Liver (tissue), 9 donors: Measurements from ENCODE around the gene CLTC. TPM values are rescaled to one million over a fixed set of nuclear protein-coding genes. Genes with fewer than 3 reads are reported as not detected.

Experiments used
- DNase-seq: peaks from one replicate; pipeline ENCODE4 v3.0.0-alpha.2; 2017; ENCODE audit warnings: low spot score
- H3K27ac ChIP-seq, 2 donors: one replicate each; pipeline ENCODE4 v1.7.0; 2013; ENCODE audit warnings: inconsistent platforms in 2 of 2, low read length in 2 of 2, control low read depth in 1 of 2, low read depth in 1 of 2, mild to moderate bottlenecking in 1 of 2
- H3K27me3 ChIP-seq, 4 donors: one replicate each; pipeline versions ENCODE4 v1.6.1 to v1.7.0; 2013; ENCODE audit warnings: low read length in 3 of 4, inconsistent platforms in 1 of 4, mild to moderate bottlenecking in 1 of 4, moderate library complexity in 1 of 4; ENCODE audit not compliant: control insufficient read depth in 4 of 4, insufficient read depth in 4 of 4
- H3K36me3 ChIP-seq, 4 donors: one replicate each; pipeline versions ENCODE4 v1.6.1 to v1.7.0; 2013; ENCODE audit warnings: low read length in 3 of 4, mild to moderate bottlenecking in 3 of 4, low read depth in 1 of 4, moderate library complexity in 1 of 4; ENCODE audit not compliant: control insufficient read depth in 4 of 4, insufficient read depth in 3 of 4
- H3K4me1 ChIP-seq, 4 donors: one replicate each; pipeline versions ENCODE4 v1.6.1 to v1.7.0; 2013; ENCODE audit warnings: low read length in 3 of 4, mild to moderate bottlenecking in 3 of 4, moderate library complexity in 1 of 4; ENCODE audit not compliant: control insufficient read depth in 4 of 4, insufficient read depth in 4 of 4
- H3K4me3 ChIP-seq, 3 donors: one replicate each; pipeline versions ENCODE4 v1.6.1 to v1.7.0; 2013; ENCODE audit warnings: low read length in 3 of 3, control low read depth in 1 of 3, low read depth in 1 of 3, mild to moderate bottlenecking in 1 of 3
- H3K9ac ChIP-seq, 2 donors: one replicate each; pipeline ENCODE4 v1.7.0; 2013; ENCODE audit warnings: low read length in 2 of 2, mild to moderate bottlenecking in 2 of 2, moderate library complexity in 2 of 2, control low read depth in 1 of 2, low read depth in 1 of 2
- H3K9me3 ChIP-seq, 4 donors: one replicate each; pipeline versions ENCODE4 v1.6.1 to v1.7.0; 2013; ENCODE audit warnings: low read length in 3 of 4; ENCODE audit not compliant: control insufficient read depth in 4 of 4
- EGR1 ChIP-seq, 2 donors: IDR thresholded peaks; 2 replicates each; pipeline ENCODE4 v1.6.1; 2016 to 2018; ENCODE audit warnings: antibody characterized with exemption in 2 of 2, low read depth in 2 of 2
- FOXA1 ChIP-seq: IDR thresholded peaks from 2 replicates; pipeline ENCODE4 v1.6.1; 2016; ENCODE audit warnings: antibody characterized with exemption
- GABPA ChIP-seq, 2 donors: IDR thresholded peaks in 1 of 2; conservative IDR thresholded peaks in 1 of 2; 2 replicates each; pipeline ENCODE4 v1.6.1; 2016; ENCODE audit warnings: antibody characterized with exemption in 2 of 2, mild to moderate bottlenecking in 1 of 2, moderate library complexity in 1 of 2
- HNF4A ChIP-seq, 2 donors: conservative IDR thresholded peaks; 2 replicates each; pipeline ENCODE4 v1.6.1; 2016; ENCODE audit warnings: antibody characterized with exemption in 2 of 2, mild to moderate bottlenecking in 2 of 2
- HNF4G ChIP-seq: IDR thresholded peaks from 2 replicates; pipeline ENCODE4 v1.6.1; 2016; ENCODE audit warnings: antibody characterized with exemption
- JUND ChIP-seq, 2 donors: IDR thresholded peaks; 2 replicates each; pipeline ENCODE4 v1.6.1; 2016; ENCODE audit warnings: antibody characterized with exemption in 2 of 2
- NR2F2 ChIP-seq: IDR thresholded peaks from 2 replicates; pipeline ENCODE4 v1.6.1; 2016; ENCODE audit warnings: antibody characterized with exemption
- RAD21 ChIP-seq, 2 donors: IDR thresholded peaks; 2 replicates each; pipeline ENCODE4 v1.6.1; 2016; ENCODE audit warnings: antibody characterized with exemption in 2 of 2, mild to moderate bottlenecking in 2 of 2
- REST ChIP-seq: IDR thresholded peaks from 2 replicates; pipeline ENCODE4 v1.6.1; 2016; ENCODE audit warnings: antibody characterized with exemption, mild to moderate bottlenecking
- RXRA ChIP-seq, 2 donors: IDR thresholded peaks; 2 replicates each; pipeline ENCODE4 v1.6.1; 2017 to 2018; ENCODE audit warnings: antibody characterized with exemption in 2 of 2, mild to moderate bottlenecking in 1 of 2
- SP1 ChIP-seq: IDR thresholded peaks from 2 replicates; pipeline ENCODE4 v1.6.1; 2018; ENCODE audit warnings: antibody characterized with exemption, mild to moderate bottlenecking
- TAF1 ChIP-seq: conservative IDR thresholded peaks from 2 replicates; pipeline ENCODE4 v1.6.1; 2016; ENCODE audit warnings: antibody characterized with exemption, mild to moderate bottlenecking
- YY1 ChIP-seq: IDR thresholded peaks from 2 replicates; pipeline ENCODE4 v1.6.1; 2016; ENCODE audit warnings: antibody characterized with exemption, mild to moderate bottlenecking
- WGBS: extraction: QIAGEN DNeasy Blood & Tissue Kit; methylation state at CpG from one replicate; pipeline ENCODE4 v1.1.7; 2013; 5-methylcytosine and 5-hydroxymethylcytosine counted together
- polyA plus RNA-seq, 2 donors: library from polyadenylated mRNA; stranded (reverse) in 1 of 2; unstranded in 1 of 2; fragments of 200-250 nt in 1 of 2; fragments of >200 nt in 1 of 2; fragmentation: Nextera tagmentation in 1 of 2; extraction: Ambion mirVana in 1 of 2; gene quantifications; one replicate each; pipeline versions ENCODE4 v1.2.1 to v1.2.3, GENCODE V29; 2013 to 2015
- total RNA-seq, 2 donors: library from RNA; depleted of rRNA; stranded (reverse); fragments of >200 nt; gene quantifications; one replicate each; pipeline ENCODE4 v1.2.3, GENCODE V29; 2014
- TF ChIP-seq, protein P1 (sequence below): fragments of 150-350 bp; IDR thresholded peaks from 2 replicates; pipeline ENCODE4 v1.5.1; 2017; ENCODE audit warnings: improper control_type of control experiment, low read depth, low read length; ENCODE audit not compliant: missing input control
- donor health status: healthy.
- donor health status: healthy.
- donor health status: healthy.
- donor health status: healthy.
- donor health status: healthy.

CLTC gene
- total and polyA plus RNA-seq, 4 donors = 59.9 to 282 (median 172) TPM

- Histone ChIP-seq H3K4me3 (no peak overlapping the region), H3K36me3 (peaks cover 5 to 28% (median 14%) of the 10 kb centered on the region in 4 donors), H3K4me1 (no peaks in the 10 kb centered on the region), H3K27me3 (no peaks in the 10 kb centered on the region), H3K27ac (no peak overlapping the region), H3K9me3 (no peaks in the 10 kb centered on the region), H3K9ac (no peak overlapping the region)
- 95% methylated on average over 5 of the region's 5 CpGs for WGBS
- no peak for TF ChIP-seq YY1
- TF ChIP-seq RAD21 (IDR thresholded peaks at IDR 0.05) = peak in 1 of 2 donors; percentile 19
- peak; percentile 53 for DNase-seq
These were observed 11.8 kb upstream of the CLTC start for GRCh38 chr17:59607817-59608403.

GRCh38 chr17:59611503-59611902, 8.2 kb upstream of the CLTC start:
- Histone ChIP-seq H3K4me1 (no peaks in the 10 kb centered on the region), H3K27ac (no peak overlapping the region), H3K9me3 (no peaks in the 10 kb centered on the region), H3K36me3 (peaks cover 0 to 11% (median 7%) of the 10 kb centered on the region in 4 donors), H3K27me3 (no peaks in the 10 kb centered on the region), H3K9ac (no peak overlapping the region), H3K4me3 (no peak overlapping the region)
- no peak for DNase-seq
- TF ChIP-seq JUND (IDR thresholded peaks at IDR 0.05) (no peak), HNF4G (no peak), GABPA (IDR thresholded peaks at IDR 0.05 in 1 of 2, conservative IDR thresholded peaks at IDR 0.05 in 1 of 2) (no peak), TAF1 (no peak), HNF4A (conservative IDR thresholded peaks at IDR 0.05) (no peak), RXRA (IDR thresholded peaks at IDR 0.05) (no peak), EGR1 (IDR thresholded peaks at IDR 0.05; ENCODE audit: low read depth in 2 of 2) (no peak), REST (no peak), SP1 (no peak), NR2F2 (no peak), RAD21 (IDR thresholded peaks at IDR 0.05) (no peak), YY1 (no peak), FOXA1 (no peak)
- TF ChIP-seq, protein P1, sequence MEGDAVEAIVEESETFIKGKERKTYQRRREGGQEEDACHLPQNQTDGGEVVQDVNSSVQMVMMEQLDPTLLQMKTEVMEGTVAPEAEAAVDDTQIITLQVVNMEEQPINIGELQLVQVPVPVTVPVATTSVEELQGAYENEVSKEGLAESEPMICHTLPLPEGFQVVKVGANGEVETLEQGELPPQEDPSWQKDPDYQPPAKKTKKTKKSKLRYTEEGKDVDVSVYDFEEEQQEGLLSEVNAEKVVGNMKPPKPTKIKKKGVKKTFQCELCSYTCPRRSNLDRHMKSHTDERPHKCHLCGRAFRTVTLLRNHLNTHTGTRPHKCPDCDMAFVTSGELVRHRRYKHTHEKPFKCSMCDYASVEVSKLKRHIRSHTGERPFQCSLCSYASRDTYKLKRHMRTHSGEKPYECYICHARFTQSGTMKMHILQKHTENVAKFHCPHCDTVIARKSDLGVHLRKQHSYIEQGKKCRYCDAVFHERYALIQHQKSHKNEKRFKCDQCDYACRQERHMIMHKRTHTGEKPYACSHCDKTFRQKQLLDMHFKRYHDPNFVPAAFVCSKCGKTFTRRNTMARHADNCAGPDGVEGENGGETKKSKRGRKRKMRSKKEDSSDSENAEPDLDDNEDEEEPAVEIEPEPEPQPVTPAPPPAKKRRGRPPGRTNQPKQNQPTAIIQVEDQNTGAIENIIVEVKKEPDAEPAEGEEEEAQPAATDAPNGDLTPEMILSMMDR = no peak
